ENCODE data around the gene RAD52. TPM values are rescaled to one million over a fixed set of nuclear protein-coding genes. Genes with fewer than 3 reads are reported as not detected.
"Not testable (repeated sequence)": the region's sequence is repeated elsewhere in the genome, so short reads cannot be mapped to it uniquely, and the experiment has no call there.

Gene RAD52
- polyA plus RNA-seq, 3 donors = 0.79 to 14.3 (median 1.1) TPM

- Histone ChIP-seq H2AFZ (ENCODE audit: insufficient read depth, low read depth, low read length, poor library complexity, severe bottlenecking) (no peak overlapping the region), H3K4me1 (ENCODE audit: control insufficient read depth in 1 of 2, insufficient read depth in 2 of 2, low read length in 2 of 2) (no peaks in the 10 kb centered on the region), H3K4me2 (replicated peaks; ENCODE audit: extremely low read depth, low read length, poor library complexity, severe bottlenecking) (no peak overlapping the region), H3K27ac (ENCODE audit: low read depth in 1 of 2, low read length in 2 of 2) (no peak overlapping the region), H3K79me2 (ENCODE audit: insufficient read depth, low read length) (peaks cover 31% of the 10 kb centered on the region), H3K36me3 (replicated peaks in 1 of 2; ENCODE audit: control insufficient read depth in 1 of 2, insufficient read depth in 2 of 2, low read length in 2 of 2) (peaks cover 11 to 54% of the 10 kb centered on the region in 2 donors), H3K4me3 (replicated peaks in 1 of 3; ENCODE audit: low read depth in 2 of 3, low read length in 3 of 3) (no peak overlapping the region), H3K9me3 (replicated peaks in 1 of 2; ENCODE audit: control insufficient read depth in 1 of 2, insufficient read depth in 1 of 2, low read length in 2 of 2) (no peaks in the 10 kb centered on the region), H3K27me3 (ENCODE audit: control insufficient read depth in 2 of 2, insufficient read depth in 2 of 2, low read length in 2 of 2) (no peaks in the 10 kb centered on the region), H3K9ac (ENCODE audit: insufficient read depth, low read length, poor library complexity, severe bottlenecking) (no peak overlapping the region), H4K20me1 (ENCODE audit: insufficient read depth, low read length) (peaks cover 3% of the 10 kb centered on the region)
- H3K4me1 Mint-ChIP-seq = peaks cover 6% of the 10 kb centered on the region
- DNase-seq = no peak
- H3K4me3 Mint-ChIP-seq = no peak overlapping the region
- no peaks in the 10 kb centered on the region for H3K9me3 Mint-ChIP-seq
- intact Hi-C loops (cut with micrococcal nuclease) = no loop called here
- TF ChIP-seq CTCF (IDR thresholded peaks at IDR 0.05) = no peak
- peaks cover 40 to 60% of the 10 kb centered on the region in 2 donors for H3K36me3 Mint-ChIP-seq
- WGBS (ENCODE audit: insufficient coverage) = 88% methylated on average over 1 of the region's 8 CpGs
- peaks cover 0 to 3% (median 0%) of the 10 kb centered on the region in 3 donors for H3K27me3 Mint-ChIP-seq (ENCODE audit: low read depth in 3 of 3)
- peak overlapping the region in 2 of 7 donors; percentile 25 to 37 for H3K27ac Mint-ChIP-seq
Observed at GRCh38 chr12:936377-937345, 12.8 kb downstream of the RAD52 start.

GRCh38 chr12:935891-936290 is 13.6 kb downstream of the RAD52 start:
- DNase-seq; H3K9me3 Mint-ChIP-seq; H3K4me3 Mint-ChIP-seq; H4K20me1 ChIP-seq (ENCODE audit: insufficient read depth, low read length); intact Hi-C loops (cut with micrococcal nuclease); H3K4me1 Mint-ChIP-seq; H2AFZ ChIP-seq (ENCODE audit: insufficient read depth, low read depth, low read length, poor library complexity, severe bottlenecking); H3K4me3 ChIP-seq (replicated peaks in 1 of 3; ENCODE audit: low read depth in 2 of 3, low read length in 3 of 3); H3K4me2 ChIP-seq (replicated peaks; ENCODE audit: extremely low read depth, low read length, poor library complexity, severe bottlenecking); H3K27ac Mint-ChIP-seq; H3K9me3 ChIP-seq (replicated peaks in 1 of 2; ENCODE audit: control insufficient read depth in 1 of 2, insufficient read depth in 1 of 2, low read length in 2 of 2); H3K27me3 ChIP-seq (ENCODE audit: control insufficient read depth in 2 of 2, insufficient read depth in 2 of 2, low read length in 2 of 2); H3K4me1 ChIP-seq (ENCODE audit: control insufficient read depth in 1 of 2, insufficient read depth in 2 of 2, low read length in 2 of 2); H3K27ac ChIP-seq (ENCODE audit: low read depth in 1 of 2, low read length in 2 of 2); H3K27me3 Mint-ChIP-seq (ENCODE audit: low read depth in 3 of 3); H3K9ac ChIP-seq (ENCODE audit: insufficient read depth, low read length, poor library complexity, severe bottlenecking): not testable (repeated sequence)
- Histone ChIP-seq H3K36me3 (replicated peaks in 1 of 2; ENCODE audit: control insufficient read depth in 1 of 2, insufficient read depth in 2 of 2, low read length in 2 of 2) (peaks cover 17 to 58% of the 10 kb centered on the region in 2 donors), H3K79me2 (ENCODE audit: insufficient read depth, low read length) (peaks cover 31% of the 10 kb centered on the region)
- WGBS (ENCODE audit: insufficient coverage) = 100% methylated on average over 5 of the region's 12 CpGs
- H3K36me3 Mint-ChIP-seq = peaks cover 46 to 67% of the 10 kb centered on the region in 2 donors

Measured in CD14-positive monocyte (primary cell).